Measurements from ENCODE around the gene ACVR1B.

The ACVR1B gene

GRCh38 chr12:52043386-52044212, 92.1 kb downstream of the ACVR1B start:
- no peak for DNase-seq (ENCODE audit: low read depth in 2 of 2)

GRCh38 chr12:52044292-52044983, 92.9 kb downstream of the ACVR1B start:
- no peak for DNase-seq (ENCODE audit: low read depth in 2 of 2)

- no peak for DNase-seq (ENCODE audit: low read depth in 2 of 2)
Observed at GRCh38 chr12:52045794-52046199, 94.3 kb downstream of the ACVR1B start.
